Measurements from ENCODE around the gene MAP4. TPM values are rescaled to one million over a fixed set of nuclear protein-coding genes. Genes with fewer than 3 reads are reported as not detected.
"Not testable (repeated sequence)": the region's sequence is repeated elsewhere in the genome, so short reads cannot be mapped to it uniquely, and the experiment has no call there.

The MAP4 gene, protein sequence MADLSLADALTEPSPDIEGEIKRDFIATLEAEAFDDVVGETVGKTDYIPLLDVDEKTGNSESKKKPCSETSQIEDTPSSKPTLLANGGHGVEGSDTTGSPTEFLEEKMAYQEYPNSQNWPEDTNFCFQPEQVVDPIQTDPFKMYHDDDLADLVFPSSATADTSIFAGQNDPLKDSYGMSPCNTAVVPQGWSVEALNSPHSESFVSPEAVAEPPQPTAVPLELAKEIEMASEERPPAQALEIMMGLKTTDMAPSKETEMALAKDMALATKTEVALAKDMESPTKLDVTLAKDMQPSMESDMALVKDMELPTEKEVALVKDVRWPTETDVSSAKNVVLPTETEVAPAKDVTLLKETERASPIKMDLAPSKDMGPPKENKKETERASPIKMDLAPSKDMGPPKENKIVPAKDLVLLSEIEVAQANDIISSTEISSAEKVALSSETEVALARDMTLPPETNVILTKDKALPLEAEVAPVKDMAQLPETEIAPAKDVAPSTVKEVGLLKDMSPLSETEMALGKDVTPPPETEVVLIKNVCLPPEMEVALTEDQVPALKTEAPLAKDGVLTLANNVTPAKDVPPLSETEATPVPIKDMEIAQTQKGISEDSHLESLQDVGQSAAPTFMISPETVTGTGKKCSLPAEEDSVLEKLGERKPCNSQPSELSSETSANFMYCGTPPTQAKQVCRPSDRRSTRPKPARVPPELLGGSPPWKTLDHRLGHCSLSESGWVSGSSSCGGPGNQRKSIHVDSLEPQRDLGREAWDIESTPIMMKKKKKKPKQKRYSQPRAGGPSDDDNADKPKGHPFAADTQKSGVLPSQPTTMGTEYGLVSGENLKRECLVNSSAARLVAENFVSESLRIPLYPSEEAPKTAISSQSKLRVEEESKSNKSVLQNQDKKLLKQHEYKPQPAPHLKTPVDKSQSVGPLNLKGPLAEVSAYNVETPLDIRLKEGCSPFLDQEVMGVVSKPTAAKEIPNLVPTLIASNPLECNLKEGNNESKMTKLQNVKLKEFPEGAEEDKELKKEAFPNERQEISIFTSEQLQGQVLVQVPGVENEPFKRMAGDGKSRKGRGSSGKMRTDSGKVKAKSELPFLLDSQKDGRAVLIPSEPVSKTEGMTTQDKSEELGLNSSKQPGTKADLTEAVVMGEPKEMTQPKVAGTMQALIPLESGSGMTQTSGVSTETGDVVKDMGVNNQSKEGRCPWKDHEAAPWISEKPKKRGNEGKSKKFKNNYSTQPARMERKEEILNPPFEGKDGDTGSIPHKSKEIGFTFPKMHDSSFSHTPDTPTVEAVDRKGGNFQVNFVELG (N-terminal part only)
- total RNA-seq (1,000 to 10,000 TPM in 2 of 4 donors, 100 to 1,000 TPM in 2; 819 to 1,424 (median 998) TPM), polyA plus RNA-seq (100 to 1,000 TPM in 2 of 3 donors, 10 to 100 TPM in 1; 85.5 to 318 (median 195) TPM)
- long read RNA-seq, donor 1, partial matches to known transcripts = 261 of 983 reads
- long read RNA-seq, donor 1, other reads (novel, unspliced or antisense) = 721 of 983 reads
- long read RNA-seq, donor 2, partial matches to known transcripts = 1,075 of 1,746 reads
- long read RNA-seq, donor 2, other reads (novel, unspliced or antisense) = 665 of 1,746 reads

DNA sequence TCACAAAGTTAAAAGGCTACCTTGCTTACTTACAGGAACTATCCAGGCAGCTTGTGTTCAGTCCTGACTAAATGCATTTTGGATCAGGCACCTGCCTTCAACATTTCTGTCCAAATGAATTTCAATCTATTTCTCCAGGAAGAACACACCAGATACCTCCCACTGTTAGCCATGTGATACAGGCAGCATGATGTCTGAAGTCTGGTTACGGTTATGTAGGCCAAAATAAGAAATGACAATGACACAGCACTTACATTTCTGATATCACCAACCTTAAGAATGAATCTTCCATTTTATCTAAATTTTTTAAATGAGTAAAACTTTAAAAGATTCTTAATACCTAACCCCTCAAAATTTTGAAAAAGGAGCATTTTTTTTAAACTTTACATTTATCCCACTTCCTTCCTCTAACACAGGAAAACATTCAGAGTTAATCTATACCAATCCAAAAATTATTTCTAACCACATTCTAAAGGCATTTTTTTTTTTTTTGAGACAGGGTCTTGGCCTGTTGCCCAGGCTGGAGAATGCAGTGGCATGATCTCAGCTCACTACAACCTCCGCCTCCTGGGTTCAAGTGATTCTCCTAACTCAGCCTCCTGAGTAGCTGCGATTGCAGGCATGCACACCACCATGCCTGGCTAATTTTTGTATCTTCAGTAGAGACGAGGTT, at the start of gene MAP4:
TSS of gene MAP4 (minus strand) at position 116 of the 673 bp plus-strand sequence. CDS start 17,556 bp downstream, outside the sequence.
- ATAC-seq (peak; percentile 49 to 57 (median 54)), DNase-seq (no peak)
- H3K36me3 ChIP-seq (ENCODE audit: insufficient read depth in 1 of 2, low read depth in 1 of 2) = no peaks in the 10 kb centered on the region
- intact Hi-C loops (cut with DNase I) = loop anchor here in 1 of 2 donors (2.0 kb wide), 1 partner anchor 70 kb away; no protein-coding TSS in a partner anchor
- H3K4me3 ChIP-seq = peak within 1 kb of the TSS; percentile 65
- peaks cover 45% of the 10 kb centered on the region for H3K4me1 ChIP-seq
- H3K9me3 ChIP-seq = no peaks in the 10 kb centered on the region
- H3K27me3 ChIP-seq (ENCODE audit: insufficient read depth in 3 of 3, low read length in 2 of 3) = no peaks in the 10 kb centered on the region
- peak within 1 kb of the TSS; percentile 88 for H3K27ac ChIP-seq
- TF ChIP-seq, protein P1, sequence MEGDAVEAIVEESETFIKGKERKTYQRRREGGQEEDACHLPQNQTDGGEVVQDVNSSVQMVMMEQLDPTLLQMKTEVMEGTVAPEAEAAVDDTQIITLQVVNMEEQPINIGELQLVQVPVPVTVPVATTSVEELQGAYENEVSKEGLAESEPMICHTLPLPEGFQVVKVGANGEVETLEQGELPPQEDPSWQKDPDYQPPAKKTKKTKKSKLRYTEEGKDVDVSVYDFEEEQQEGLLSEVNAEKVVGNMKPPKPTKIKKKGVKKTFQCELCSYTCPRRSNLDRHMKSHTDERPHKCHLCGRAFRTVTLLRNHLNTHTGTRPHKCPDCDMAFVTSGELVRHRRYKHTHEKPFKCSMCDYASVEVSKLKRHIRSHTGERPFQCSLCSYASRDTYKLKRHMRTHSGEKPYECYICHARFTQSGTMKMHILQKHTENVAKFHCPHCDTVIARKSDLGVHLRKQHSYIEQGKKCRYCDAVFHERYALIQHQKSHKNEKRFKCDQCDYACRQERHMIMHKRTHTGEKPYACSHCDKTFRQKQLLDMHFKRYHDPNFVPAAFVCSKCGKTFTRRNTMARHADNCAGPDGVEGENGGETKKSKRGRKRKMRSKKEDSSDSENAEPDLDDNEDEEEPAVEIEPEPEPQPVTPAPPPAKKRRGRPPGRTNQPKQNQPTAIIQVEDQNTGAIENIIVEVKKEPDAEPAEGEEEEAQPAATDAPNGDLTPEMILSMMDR (IDR thresholded peaks at IDR 0.05) = no peak
- WGBS, 3 donors = 25 to 45% (median 27%) methylated on average over 4 of the region's 4 CpGs

- no peak for ATAC-seq
- no peak for DNase-seq
- Histone ChIP-seq H3K27ac (no peak overlapping the region), H3K4me3 (no peak overlapping the region), H3K36me3 (ENCODE audit: insufficient read depth in 1 of 2, low read depth in 1 of 2) (peaks cover 0 to 3% of the 10 kb centered on the region in 2 donors), H3K9me3 (no peaks in the 10 kb centered on the region), H3K4me1 (peaks cover 63% of the 10 kb centered on the region), H3K27me3 (ENCODE audit: insufficient read depth in 3 of 3, low read length in 2 of 3) (no peaks in the 10 kb centered on the region)
- WGBS, 3 donors = 89 to 96% (median 89%) methylated on average over 1 of the region's 1 CpG
- TF ChIP-seq, protein P1 (IDR thresholded peaks at IDR 0.05) = no peak
- intact Hi-C loops (cut with DNase I) = loop anchor here in 1 of 2 donors (5.0 kb wide), 1 partner anchor 33 kb away; no protein-coding TSS in a partner anchor
Measured at GRCh38 chr3:48065035-48065434, 48.8 kb upstream of the MAP4 start.

DNA sequence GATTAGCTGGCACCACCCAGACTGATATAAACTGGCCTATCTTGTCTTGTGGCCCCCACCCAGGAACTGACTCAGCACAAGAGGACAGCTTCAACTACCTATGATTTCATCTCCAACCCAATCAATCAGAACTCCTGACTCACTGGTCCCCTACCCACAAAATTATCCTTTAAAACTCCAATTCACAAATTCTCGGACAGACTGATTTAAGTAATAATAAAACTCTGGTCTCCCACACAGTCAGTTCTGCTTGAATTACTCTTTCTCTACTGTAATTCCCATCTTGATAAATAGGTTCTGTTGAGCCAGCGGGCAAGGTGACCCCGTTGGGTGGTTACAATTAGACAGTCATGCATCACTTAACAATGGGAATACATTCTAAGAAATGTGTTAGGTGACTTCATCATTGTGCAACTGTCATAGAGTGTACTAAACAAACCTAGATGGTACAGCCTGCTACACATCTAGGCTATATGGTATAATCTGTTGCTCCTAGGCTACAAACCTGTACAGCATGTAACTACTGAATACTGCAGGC, 48.1 kb upstream of the MAP4 start:
- DNase-seq (no peak), ATAC-seq (peak in 3 of 4 donors; percentile 45 to 69 (median 54))
- TF ChIP-seq, protein P1 (IDR thresholded peaks at IDR 0.05) = no peak
- H3K4me1 ChIP-seq = peaks cover 62% of the 10 kb centered on the region
- no peaks in the 10 kb centered on the region for H3K36me3 ChIP-seq (ENCODE audit: insufficient read depth in 1 of 2, low read depth in 1 of 2)
- no peaks in the 10 kb centered on the region for H3K9me3 ChIP-seq
- WGBS, 3 donors = 69 to 83% (median 75%) methylated on average over 3 of the region's 3 CpGs
- no peak overlapping the region for H3K27ac ChIP-seq
- no peak overlapping the region for H3K4me3 ChIP-seq
- H3K27me3 ChIP-seq (ENCODE audit: insufficient read depth in 3 of 3, low read length in 2 of 3) = no peaks in the 10 kb centered on the region
- intact Hi-C loops (cut with DNase I) = no loop called here

- intact Hi-C loops (cut with DNase I) = not testable (repeated sequence)
Measured at GRCh38 chr3:48061586-48061985, 45.4 kb upstream of the MAP4 start.

More at GRCh38 chr3:48061586-48061985, 45.4 kb upstream of the MAP4 start:
- H3K9me3 ChIP-seq; H3K36me3 ChIP-seq (ENCODE audit: insufficient read depth in 1 of 2, low read depth in 1 of 2); ATAC-seq; H3K27me3 ChIP-seq (ENCODE audit: insufficient read depth in 3 of 3, low read length in 2 of 3); H3K4me3 ChIP-seq; DNase-seq; H3K27ac ChIP-seq: not testable (repeated sequence)
- peaks cover 57% of the 10 kb centered on the region for H3K4me1 ChIP-seq
- WGBS, 3 donors = 96 to 97% (median 97%) methylated on average over 15 to 30 of the region's 33 CpGs
